Stimulated activated CD4-positive, alpha-beta T cell treated with anti-CD3 and anti-CD28 coated beads, TNF-alpha, amount 100 ng/mL, for 48 hours (primary cell): ENCODE results near the gene BRD2.
A peak's percentile ranks its signal among the peaks of the same experiment; 100 is the strongest.

ENCODE experiments used
- DNase-seq, 3 donors: peaks; one replicate each; pipeline ENCODE4 v3.0.0-alpha.2; 2020; ENCODE audit warnings: low read depth in 3 of 3

Gene BRD2

GRCh38 chr6:32993363-32993973 lies 25.1 kb downstream of the BRD2 start:
- DNase-seq: no peak

DNA sequence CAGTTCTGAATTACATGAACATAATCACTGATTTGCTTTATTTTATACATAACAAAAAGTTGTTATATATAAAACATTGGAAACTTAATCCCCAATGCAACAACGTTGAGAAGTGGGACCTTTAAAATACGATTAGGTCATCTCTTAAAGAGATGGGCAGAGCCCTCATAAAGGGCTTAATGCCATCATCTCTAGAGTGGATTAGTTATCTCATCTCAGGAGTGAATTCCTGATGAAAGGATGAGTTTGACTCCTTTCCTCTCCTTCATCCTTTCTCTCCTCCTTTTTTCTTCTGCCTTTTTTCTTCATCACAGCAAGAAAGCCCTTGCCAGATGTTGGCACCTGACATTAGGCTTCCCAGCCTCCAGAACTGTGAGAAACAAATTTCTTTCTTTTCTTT lies 27.1 kb downstream of the BRD2 start:
- DNase-seq: no peak

DNA sequence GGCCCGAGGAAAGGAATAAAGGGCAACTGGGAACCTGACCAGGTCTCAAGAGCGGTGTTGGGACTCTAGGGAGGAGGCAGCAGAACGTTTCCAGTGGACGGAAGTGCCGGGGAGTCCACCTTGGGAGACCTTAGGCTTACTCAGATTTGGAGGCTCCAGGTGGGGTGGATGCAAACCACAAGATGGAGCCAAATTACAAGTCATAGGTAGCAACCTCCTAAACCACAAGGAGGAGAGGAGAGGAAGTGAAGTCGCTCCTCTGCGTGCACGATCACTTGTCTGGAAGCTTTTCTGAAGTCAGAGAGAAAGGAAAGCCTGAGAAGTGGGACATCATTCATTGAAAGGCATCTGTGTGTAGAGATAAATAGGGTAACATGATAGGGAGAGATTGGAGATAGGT lies 31.7 kb downstream of the BRD2 start:
- DNase-seq: no peak

DNA sequence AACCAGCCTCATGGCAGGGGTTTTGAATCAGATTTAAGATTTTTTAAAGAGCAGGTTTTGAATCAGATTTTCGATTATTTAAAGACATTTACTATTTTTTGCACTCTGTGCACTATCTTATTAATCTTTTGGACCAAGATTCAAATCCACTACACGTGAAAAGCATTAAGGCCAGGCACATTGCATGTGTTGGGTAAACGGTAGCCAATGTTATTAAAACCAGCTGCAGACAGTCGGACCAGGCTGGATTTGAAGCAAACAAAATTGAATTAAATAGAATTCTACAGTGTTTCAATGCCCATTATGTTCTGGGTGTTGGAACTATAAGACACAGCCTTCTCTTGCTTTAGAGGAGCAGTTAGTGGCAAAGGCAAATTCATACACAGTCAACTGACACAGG lies 33.3 kb downstream of the BRD2 start:
- DNase-seq: no peak

GRCh38 chr6:33004940-33005339 lies 36.5 kb downstream of the BRD2 start:
- DNase-seq: no peak

DNA sequence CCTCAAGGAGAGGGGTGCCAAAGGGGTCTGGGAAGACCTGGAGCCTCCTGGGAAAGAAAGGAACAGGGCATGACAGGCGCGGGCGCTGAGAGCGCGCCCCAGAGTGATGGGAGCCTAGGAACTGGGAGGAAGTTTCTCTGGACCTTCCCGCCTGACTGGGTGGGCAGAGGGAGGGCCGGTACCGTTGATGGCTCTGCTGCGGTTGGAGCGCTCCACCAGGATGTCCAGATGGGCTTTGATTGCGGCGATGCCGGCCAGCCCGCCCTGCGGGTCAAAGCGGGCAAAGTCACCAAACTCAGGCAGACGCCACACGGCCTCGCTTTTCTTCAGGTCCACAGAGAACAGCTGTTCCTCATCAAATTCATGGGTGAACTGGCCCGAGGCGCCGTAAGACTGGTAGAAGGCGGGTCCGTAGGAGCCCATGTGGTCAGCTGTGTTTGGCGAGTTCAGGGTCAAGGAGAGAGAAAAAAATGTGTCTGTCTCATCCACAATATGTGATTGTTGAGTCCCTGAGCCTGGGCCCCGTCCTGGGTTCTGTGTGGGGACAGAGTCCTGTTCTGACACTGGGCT lies 39.5 kb downstream of the BRD2 start:
- DNase-seq: no peak

DNA sequence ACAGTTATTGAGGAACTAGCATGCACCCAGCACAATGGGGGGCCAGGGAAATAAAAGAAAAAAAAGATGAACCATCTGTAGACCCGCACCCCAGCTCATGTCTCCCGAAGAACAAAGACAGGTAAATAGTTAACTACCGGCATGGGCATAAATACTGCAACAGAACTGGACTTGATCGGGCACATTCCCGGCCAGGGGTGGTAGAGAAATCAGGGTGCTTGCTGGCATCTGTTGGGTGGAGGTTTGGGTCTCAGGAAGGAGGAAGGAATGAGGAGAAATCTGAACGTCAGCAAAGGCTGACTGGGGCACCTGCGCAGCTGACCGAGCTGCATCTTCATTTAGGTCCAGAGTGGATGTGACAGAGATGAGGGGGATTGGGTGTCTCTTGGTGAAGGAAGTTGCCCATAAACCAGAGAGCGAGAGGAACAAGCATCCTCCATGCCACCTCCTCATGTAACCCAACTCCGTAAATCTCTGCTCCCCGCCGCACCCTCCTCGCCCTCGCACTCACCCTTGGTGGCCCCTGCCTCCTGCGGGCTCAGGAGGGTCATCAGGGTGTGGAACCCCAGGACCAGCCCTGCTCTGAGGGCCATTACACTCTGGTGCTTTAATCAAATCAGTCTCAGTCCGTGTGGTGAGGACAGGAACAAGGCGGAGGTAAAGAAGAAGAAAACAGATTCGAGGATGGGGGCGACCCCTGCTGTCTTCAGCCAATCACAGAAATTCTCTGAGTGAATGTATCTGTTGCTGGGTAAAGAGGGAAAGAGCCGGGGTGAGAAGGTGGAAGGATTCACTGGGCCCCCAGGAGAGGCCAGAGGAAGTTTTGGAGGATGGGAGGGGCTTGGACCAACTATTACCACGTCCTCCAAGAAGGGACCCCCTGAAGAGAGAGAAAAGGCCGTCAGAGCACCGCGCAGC lies 40.8 kb downstream of the BRD2 start, which contains the start of gene HLA-DOA:
Gene HLA-DOA (minus strand): TSS at position 648 of the 918 bp plus-strand sequence.
- DNase-seq: no peak

DNA sequence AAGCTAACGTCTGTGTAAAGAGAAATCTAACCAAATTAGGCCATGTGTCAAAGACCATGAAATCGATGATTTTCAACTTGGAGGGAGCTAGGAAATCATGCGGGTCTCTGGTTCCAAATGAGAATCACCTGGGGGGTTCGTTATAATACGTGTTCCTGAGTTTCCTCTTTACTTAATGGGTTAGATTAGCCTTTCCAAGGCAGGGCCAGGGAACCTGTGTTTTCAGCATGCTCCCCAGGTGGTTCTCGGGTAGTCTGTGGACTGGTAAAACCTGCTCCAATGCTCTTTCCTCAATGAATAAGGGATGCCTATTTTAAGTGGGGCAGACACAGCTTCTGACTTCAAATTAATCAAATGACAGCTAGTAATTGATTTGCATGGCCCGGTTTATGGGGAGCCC lies 42.0 kb downstream of the BRD2 start:
- no peak for DNase-seq

GRCh38 chr6:33013608-33014007 lies 45.2 kb downstream of the BRD2 start:
- no peak for DNase-seq

- peak in 2 of 3 donors; percentile 7 to 30 for DNase-seq
These were observed 46.6 kb downstream of the BRD2 start for GRCh38 chr6:33014841-33015634.

- DNase-seq: no peak
These were observed 47.4 kb downstream of the BRD2 start for GRCh38 chr6:33015798-33016197.

- DNase-seq: no peak
These were observed 48.6 kb downstream of the BRD2 start for GRCh38 chr6:33017018-33017417.

- no peak for DNase-seq
These were observed 49.4 kb downstream of the BRD2 start for GRCh38 chr6:33017694-33018353.

GRCh38 chr6:33018418-33018817 lies 50.0 kb downstream of the BRD2 start:
- DNase-seq: no peak

- DNase-seq: no peak
These were observed 50.5 kb downstream of the BRD2 start for GRCh38 chr6:33018904-33019303.

GRCh38 chr6:33019372-33019771 lies 51.0 kb downstream of the BRD2 start:
- DNase-seq: no peak

DNA sequence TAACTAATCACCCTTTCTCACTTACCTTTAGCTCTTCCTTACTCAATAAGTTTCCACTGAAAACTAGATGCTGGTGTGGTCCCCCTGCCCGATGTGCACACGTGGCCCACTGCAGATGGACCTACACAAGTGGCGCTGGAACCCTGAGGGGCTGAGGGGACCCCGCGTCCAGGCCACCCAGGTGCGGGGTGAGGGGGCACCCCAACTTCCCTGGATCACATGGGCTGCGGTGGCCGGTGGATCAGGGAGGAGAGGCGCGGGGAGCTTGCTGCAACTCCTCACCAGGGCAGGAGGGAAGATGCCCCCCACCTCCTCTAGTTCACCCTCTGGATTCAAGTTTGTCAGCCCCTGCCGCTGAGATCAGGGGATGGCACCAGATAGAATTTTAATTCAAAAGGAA lies 53.5 kb downstream of the BRD2 start:
- DNase-seq: no peak

GRCh38 chr6:33023536-33023935 lies 55.1 kb downstream of the BRD2 start:
- no peak for DNase-seq

DNA sequence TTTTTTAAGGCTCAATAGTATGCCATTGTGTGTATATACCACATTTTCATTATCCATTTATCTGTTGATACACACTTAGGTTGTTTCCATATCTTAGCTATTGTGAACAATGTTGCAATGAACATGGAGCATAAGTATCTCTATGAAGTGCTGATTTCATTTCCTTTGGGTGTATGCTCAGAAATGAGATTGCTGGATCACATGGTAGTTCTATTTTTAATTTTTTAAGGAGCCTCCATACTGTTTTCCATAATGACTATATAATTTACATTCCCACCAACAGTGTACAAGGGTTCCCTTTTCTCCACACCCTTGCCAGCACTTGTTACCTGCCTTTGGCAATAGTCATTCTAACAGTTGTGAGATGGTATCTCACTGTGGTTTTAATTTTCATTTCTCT lies 56.1 kb downstream of the BRD2 start:
- DNase-seq: no peak

GRCh38 chr6:33028220-33028849 lies 59.9 kb downstream of the BRD2 start:
- no peak for DNase-seq
